CD4-positive, alpha-beta memory T cell (primary cell): ENCODE results near the gene SCN5A. TPM values are rescaled to one million over a fixed set of nuclear protein-coding genes. Genes with fewer than 3 reads are reported as not detected.

ENCODE experiments used
- CTCF ChIA-PET: fragments of 350-600 bp; sonication (Branson Sonifier 250); formaldehyde crosslinking; loops from one replicate; lab custom pipeline; 2021; ENCODE audit warnings: inconsistent platforms; ENCODE audit not compliant: partially characterized antibody; lab: Charles Lee
- POLR2A ChIA-PET: fragments of 350-600 bp; sonication (Branson Sonifier 250); formaldehyde crosslinking; loops from one replicate; lab custom pipeline; 2021; ENCODE audit not compliant: partially characterized antibody; lab: Charles Lee
- DNase-seq, 5 donors: peaks; one replicate each; pipeline versions ENCODE4 v3.0.0 to v3.0.0-alpha.2; 2020 to 2022; ENCODE audit warnings: mixed read lengths in 1 of 5
- H3K27ac ChIP-seq: one replicate; pipeline ENCODE4 v1.7.0; 2013; ENCODE audit warnings: low read depth, low read length
- H3K27me3 ChIP-seq: 2 replicates; pipeline ENCODE4 v1.7.0; 2013; ENCODE audit warnings: mild to moderate bottlenecking, low read length, moderate library complexity; ENCODE audit not compliant: insufficient read depth
- H3K36me3 ChIP-seq: 2 replicates; pipeline ENCODE4 v1.7.0; 2013; ENCODE audit warnings: mild to moderate bottlenecking, low read length, moderate library complexity; ENCODE audit not compliant: insufficient read depth
- H3K4me1 ChIP-seq: 2 replicates; pipeline ENCODE4 v1.7.0; 2013; ENCODE audit warnings: mild to moderate bottlenecking, low read length, moderate library complexity; ENCODE audit not compliant: insufficient read depth
- H3K4me3 ChIP-seq, 2 donors: one replicate each; pipeline ENCODE4 v1.7.0; 2013; ENCODE audit warnings: low read length in 2 of 2, mild to moderate bottlenecking in 1 of 2
- H3K9me3 ChIP-seq, 2 donors: one replicate each; pipeline ENCODE4 v1.7.0; 2013; ENCODE audit warnings: low read length in 2 of 2, control low read depth in 1 of 2; ENCODE audit not compliant: control insufficient read depth in 1 of 2
- H3K27ac Mint-ChIP-seq, 7 donors: one replicate each; pipeline ENCODE4 v1.8.0; 2020 to 2021; ENCODE audit warnings: mixed read lengths in 7 of 7, mild to moderate bottlenecking in 6 of 7, inconsistent platforms in 3 of 7, moderate library complexity in 3 of 7
- H3K27me3 Mint-ChIP-seq, 2 donors: one replicate each; pipeline ENCODE4 v1.8.0; 2020 to 2021; ENCODE audit warnings: mixed read lengths in 2 of 2
- H3K36me3 Mint-ChIP-seq, 2 donors: one replicate each; pipeline ENCODE4 v1.8.0; 2020 to 2021; ENCODE audit warnings: mixed read lengths in 2 of 2, inconsistent platforms in 1 of 2, mild to moderate bottlenecking in 1 of 2
- H3K4me1 Mint-ChIP-seq, 4 donors: one replicate each; pipeline ENCODE4 v1.8.0; 2020 to 2021; ENCODE audit warnings: mixed read lengths in 4 of 4, mild to moderate bottlenecking in 1 of 4
- H3K4me3 Mint-ChIP-seq, 8 donors: one replicate each; pipeline ENCODE4 v1.8.0; 2020 to 2021; ENCODE audit warnings: mixed read lengths in 8 of 8, mild to moderate bottlenecking in 7 of 8, moderate library complexity in 6 of 8, inconsistent platforms in 3 of 8
- H3K9me3 Mint-ChIP-seq, 8 donors: one replicate each; pipeline ENCODE4 v1.8.0; 2020 to 2021; ENCODE audit warnings: mixed read lengths in 8 of 8, mild to moderate bottlenecking in 5 of 8, inconsistent platforms in 3 of 8, moderate library complexity in 1 of 8
- intact Hi-C: fragments of 100-400 bp; cut with micrococcal nuclease; formaldehyde crosslinking; loops from one replicate; pipeline ENCODE4 v1.15.1; 2023
- polyA plus RNA-seq, 2 donors: library from polyadenylated mRNA; unstranded; fragments of 300-500 nt; fragmentation: Illumina TruSeq; gene quantifications; one replicate each; pipeline ENCODE4 v1.2.3, GENCODE V29; 2021
- total RNA-seq, 2 experiments: library from RNA; stranded (reverse); gene quantifications; one replicate each; pipeline ENCODE4 v1.2.3, GENCODE V29; 2021

Gene SCN5A
- total and polyA plus RNA-seq, 4 experiments from 2014 or later, result 0.12 to 0.47 TPM; not detected in 2

DNA sequence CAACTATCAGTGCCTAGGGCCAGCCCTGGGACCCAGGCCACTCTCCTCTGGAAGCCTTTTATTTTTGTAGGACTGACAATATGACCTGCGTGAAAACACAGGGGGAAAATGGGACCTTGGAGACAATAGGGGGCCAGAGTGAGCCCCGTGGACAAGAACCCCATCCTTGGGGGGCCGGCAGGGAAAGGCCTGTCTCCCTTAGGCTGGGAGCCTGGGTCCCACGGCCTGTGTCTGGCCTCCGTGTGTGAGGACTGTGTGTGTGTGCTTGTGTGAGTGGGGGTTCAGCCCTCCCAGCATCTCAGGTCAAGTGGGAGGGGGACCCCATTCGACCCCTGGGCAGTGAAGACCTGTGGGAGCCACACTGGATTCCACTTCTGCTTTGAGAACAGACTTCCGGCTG lies 100.0 kb downstream of the SCN5A start:
- Mint-ChIP-seq H3K36me3 (no peaks in the 10 kb centered on the region), H3K9me3 (peaks cover 0 to 7% (median 3%) of the 10 kb centered on the region in 8 donors), H3K4me1 (no peaks in the 10 kb centered on the region), H3K27ac (no peak overlapping the region), H3K27me3 (peaks cover 2% of the 10 kb centered on the region in 2 donors), H3K4me3 (no peak overlapping the region)
- Histone ChIP-seq H3K27ac (no peak overlapping the region), H3K4me1 (no peaks in the 10 kb centered on the region), H3K27me3 (no peaks in the 10 kb centered on the region), H3K4me3 (no peak overlapping the region), H3K9me3 (no peaks in the 10 kb centered on the region), H3K36me3 (no peaks in the 10 kb centered on the region)
- intact Hi-C loops, result no loop called here
- no peak for DNase-seq
- CTCF ChIA-PET, result no interaction called here
- POLR2A ChIA-PET, result no interaction called here

DNA sequence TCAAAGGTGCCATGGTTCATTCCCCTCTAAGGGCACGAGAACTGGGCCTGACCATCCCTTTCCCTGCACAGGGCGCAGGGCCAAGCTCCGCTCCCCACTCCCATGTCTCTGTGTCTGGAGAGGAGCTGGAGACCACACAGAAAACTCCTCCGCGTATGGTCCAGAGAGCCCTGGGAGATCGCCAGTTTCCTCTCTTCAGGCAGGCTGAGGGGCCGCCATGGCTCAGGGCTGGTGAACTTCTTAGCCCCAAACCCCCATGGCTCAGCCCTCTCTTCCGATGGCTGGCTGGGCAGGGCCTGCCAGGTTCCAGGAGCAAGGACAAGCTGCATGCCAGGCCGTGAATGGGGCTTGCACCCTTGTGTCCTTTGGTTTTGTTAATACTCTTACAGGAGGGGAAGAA lies 100.4 kb downstream of the SCN5A start:
- Histone ChIP-seq H3K27ac (no peak overlapping the region), H3K27me3 (no peaks in the 10 kb centered on the region), H3K4me1 (no peaks in the 10 kb centered on the region), H3K9me3 (no peaks in the 10 kb centered on the region), H3K36me3 (no peaks in the 10 kb centered on the region), H3K4me3 (no peak overlapping the region)
- Mint-ChIP-seq H3K27ac (no peak overlapping the region), H3K9me3 (peaks cover 0 to 3% (median 3%) of the 10 kb centered on the region in 8 donors), H3K27me3 (peaks cover 2% of the 10 kb centered on the region in 2 donors), H3K4me1 (no peaks in the 10 kb centered on the region), H3K36me3 (no peaks in the 10 kb centered on the region), H3K4me3 (no peak overlapping the region)
- DNase-seq, result no peak
- intact Hi-C loops, result no loop called here
- POLR2A ChIA-PET, result no interaction called here
- CTCF ChIA-PET, result no interaction called here

DNA sequence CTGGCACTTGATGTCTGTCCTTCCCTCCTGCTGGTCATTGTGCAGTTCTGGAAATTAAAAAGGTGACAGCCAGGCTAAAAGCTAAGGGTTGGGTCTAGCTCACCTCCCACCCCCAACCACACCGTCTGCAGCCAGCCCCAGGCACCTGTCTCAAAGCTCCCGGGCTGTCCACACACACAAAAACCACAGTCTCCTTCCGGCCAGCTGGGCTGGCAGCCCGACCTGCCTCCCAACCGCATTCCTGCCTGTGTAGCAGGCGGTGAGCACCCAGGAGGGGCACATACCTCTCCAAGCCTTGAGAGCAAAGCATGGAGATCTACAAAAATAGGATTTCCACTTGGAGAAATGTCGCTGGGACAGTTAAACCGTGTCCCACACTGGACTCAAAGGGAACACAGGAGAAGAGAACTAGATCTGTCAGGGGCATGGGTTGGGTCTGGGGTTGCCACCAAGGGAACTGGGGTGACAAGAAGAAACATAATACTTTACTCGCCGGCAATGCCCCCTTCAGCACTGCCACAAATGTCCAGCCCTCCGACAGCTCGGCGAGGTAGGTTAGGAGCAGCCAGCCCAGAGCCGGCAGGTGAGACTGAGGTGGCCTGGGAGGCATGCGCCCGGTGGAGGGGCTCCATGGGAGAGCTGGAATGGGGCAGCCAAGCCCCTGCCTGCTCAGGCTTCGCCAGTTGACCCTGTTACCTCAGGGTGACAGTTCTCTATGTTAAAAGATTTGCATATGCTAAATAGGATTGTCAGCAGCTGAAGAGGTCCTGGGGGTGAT lies 101.1 kb downstream of the SCN5A start:
- CTCF ChIA-PET, result interaction anchor here (1.4 kb wide), 1 partner anchor 27 kb away, joined by 3 read pairs; no protein-coding TSS in a partner anchor
- H3K9me3 Mint-ChIP-seq, result no peaks in the 10 kb centered on the region
- Histone ChIP-seq H3K9me3 (no peaks in the 10 kb centered on the region), H3K27me3 (no peaks in the 10 kb centered on the region), H3K36me3 (no peaks in the 10 kb centered on the region), H3K4me1 (no peaks in the 10 kb centered on the region), H3K27ac (no peak overlapping the region), H3K4me3 (no peak overlapping the region)
- no peak overlapping the region for H3K27ac Mint-ChIP-seq
- no peak for DNase-seq
- intact Hi-C loops, result no loop called here
- peaks cover 0 to 2% of the 10 kb centered on the region in 2 donors for H3K27me3 Mint-ChIP-seq
- no peak overlapping the region for H3K4me3 Mint-ChIP-seq
- POLR2A ChIA-PET, result no interaction called here
- no peaks in the 10 kb centered on the region for H3K4me1 Mint-ChIP-seq
- no peaks in the 10 kb centered on the region for H3K36me3 Mint-ChIP-seq

DNA sequence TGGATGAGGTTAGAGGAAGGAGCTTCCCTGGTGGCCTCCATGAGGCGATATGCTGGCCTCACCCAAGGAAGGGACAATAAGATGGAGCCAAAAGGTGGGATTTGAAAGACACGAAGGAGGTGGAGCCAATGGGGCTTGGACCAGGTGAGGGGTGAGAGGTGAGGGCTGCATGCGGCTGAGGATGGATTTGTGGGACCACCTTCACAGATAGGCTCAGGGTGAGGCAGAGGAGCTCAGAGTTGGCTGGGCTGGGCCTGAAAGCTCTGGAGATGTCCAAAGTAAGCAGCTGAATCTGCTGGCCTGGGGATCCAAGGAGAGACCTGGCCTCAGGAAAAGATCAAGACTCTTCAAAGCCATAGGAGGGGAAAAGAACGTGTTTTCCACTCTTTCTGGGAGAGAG lies 103.5 kb downstream of the SCN5A start:
- Histone ChIP-seq H3K9me3 (no peaks in the 10 kb centered on the region), H3K27me3 (no peaks in the 10 kb centered on the region), H3K36me3 (no peaks in the 10 kb centered on the region), H3K4me3 (no peak overlapping the region), H3K4me1 (no peaks in the 10 kb centered on the region), H3K27ac (no peak overlapping the region)
- no peak for DNase-seq
- Mint-ChIP-seq H3K27ac (no peak overlapping the region), H3K4me3 (no peak overlapping the region), H3K27me3 (no peaks in the 10 kb centered on the region), H3K4me1 (no peaks in the 10 kb centered on the region), H3K36me3 (no peaks in the 10 kb centered on the region), H3K9me3 (no peaks in the 10 kb centered on the region)
- intact Hi-C loops, result no loop called here
- ChIA-PET POLR2A (no interaction called here), CTCF (no interaction called here)

DNA sequence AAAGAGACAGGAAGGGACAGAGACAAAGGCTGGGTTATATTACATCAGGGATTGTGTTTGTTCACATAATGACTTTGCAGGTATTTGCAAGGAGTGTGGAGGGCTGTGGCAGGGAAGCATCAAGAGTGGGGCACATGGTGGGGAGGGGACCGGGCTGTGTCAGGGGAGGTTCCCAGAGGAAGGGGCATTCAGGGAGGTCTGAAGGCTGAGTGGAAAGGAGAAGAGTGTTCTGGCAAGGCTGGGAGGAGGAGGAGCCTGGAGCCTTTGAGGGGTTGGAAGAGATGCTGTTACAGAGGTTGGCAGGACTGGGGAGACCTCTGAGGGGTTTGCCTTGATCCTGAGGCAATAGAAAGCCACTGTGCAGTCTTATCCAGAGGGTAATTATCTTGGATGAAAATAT lies 103.9 kb downstream of the SCN5A start:
- H3K36me3 ChIP-seq, result no peaks in the 10 kb centered on the region
- Mint-ChIP-seq H3K4me1 (no peaks in the 10 kb centered on the region), H3K27ac (peak overlapping the region in 3 of 7 donors; percentile 2 to 55 (median 34)), H3K4me3 (no peak overlapping the region), H3K27me3 (no peaks in the 10 kb centered on the region), H3K9me3 (no peaks in the 10 kb centered on the region), H3K36me3 (no peaks in the 10 kb centered on the region)
- H3K27ac ChIP-seq, result no peak overlapping the region
- H3K4me3 ChIP-seq, result no peak overlapping the region
- H3K9me3 ChIP-seq, result no peaks in the 10 kb centered on the region
- intact Hi-C loops, result no loop called here
- DNase-seq, result no peak
- ChIA-PET POLR2A (no interaction called here), CTCF (no interaction called here)
- H3K4me1 ChIP-seq, result no peaks in the 10 kb centered on the region
- H3K27me3 ChIP-seq, result no peaks in the 10 kb centered on the region

DNA sequence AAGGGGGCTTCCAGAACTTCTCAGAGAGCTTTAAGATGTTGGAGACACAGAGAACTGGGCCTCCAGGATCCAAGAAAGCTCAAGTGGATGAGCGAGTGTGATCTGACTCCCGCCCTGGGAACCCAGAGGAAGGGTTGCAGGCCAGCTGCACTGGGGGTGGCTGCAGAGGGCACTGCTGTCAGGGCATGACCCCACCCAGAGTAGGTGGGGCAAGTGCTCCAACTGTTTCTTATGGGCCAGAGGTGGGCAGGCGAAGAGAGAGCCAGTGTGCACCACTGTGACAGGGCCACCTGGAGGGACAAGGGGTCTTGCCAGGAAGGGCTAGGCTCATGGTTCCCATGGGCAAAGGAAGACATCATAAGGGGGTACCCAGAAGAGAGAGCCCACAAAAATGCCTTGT lies 104.6 kb downstream of the SCN5A start:
- intact Hi-C loops, result no loop called here
- Mint-ChIP-seq H3K27ac (no peak overlapping the region), H3K27me3 (no peaks in the 10 kb centered on the region), H3K4me3 (no peak overlapping the region), H3K36me3 (no peaks in the 10 kb centered on the region), H3K9me3 (no peaks in the 10 kb centered on the region), H3K4me1 (no peaks in the 10 kb centered on the region)
- Histone ChIP-seq H3K27me3 (no peaks in the 10 kb centered on the region), H3K9me3 (no peaks in the 10 kb centered on the region), H3K36me3 (no peaks in the 10 kb centered on the region), H3K27ac (no peak overlapping the region), H3K4me1 (no peaks in the 10 kb centered on the region), H3K4me3 (no peak overlapping the region)
- POLR2A ChIA-PET, result no interaction called here
- no peak for DNase-seq
- CTCF ChIA-PET, result interaction anchor here (2.1 kb wide), 1 partner anchor 24 kb away, joined by 6 read pairs; no protein-coding TSS in a partner anchor

DNA sequence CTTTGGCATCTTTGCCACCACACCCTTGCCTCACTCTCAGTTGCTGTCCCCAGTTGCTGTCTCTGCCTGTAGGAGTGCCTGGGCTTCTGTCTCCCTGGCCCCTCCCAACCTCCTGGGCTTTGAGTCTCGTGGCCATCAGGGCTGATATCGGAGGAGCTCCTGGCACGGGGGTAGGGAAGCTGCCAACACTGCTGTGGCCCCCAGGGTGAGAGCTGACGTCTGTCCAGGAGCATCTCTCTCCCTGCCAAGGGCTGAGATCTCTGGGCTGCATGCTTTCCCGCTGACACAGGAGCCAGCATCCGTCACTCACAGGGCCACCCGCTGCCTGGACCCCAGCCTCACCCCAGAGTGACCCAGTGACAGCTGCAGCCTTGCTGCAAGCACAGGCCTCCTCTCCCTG lies 105.9 kb downstream of the SCN5A start:
- Histone ChIP-seq H3K27me3 (no peaks in the 10 kb centered on the region), H3K27ac (no peak overlapping the region), H3K36me3 (no peaks in the 10 kb centered on the region), H3K4me3 (no peak overlapping the region), H3K4me1 (no peaks in the 10 kb centered on the region), H3K9me3 (no peaks in the 10 kb centered on the region)
- ChIA-PET CTCF (interaction anchor here (2.1 kb wide), 1 partner anchor 22 kb away, joined by 6 read pairs; no protein-coding TSS in a partner anchor), POLR2A (no interaction called here)
- Mint-ChIP-seq H3K36me3 (peaks cover 2 to 4% of the 10 kb centered on the region in 2 donors), H3K27me3 (no peaks in the 10 kb centered on the region), H3K4me3 (no peak overlapping the region), H3K9me3 (no peaks in the 10 kb centered on the region), H3K4me1 (peaks cover 0 to 2% (median 0%) of the 10 kb centered on the region in 4 donors), H3K27ac (no peak overlapping the region)
- intact Hi-C loops, result no loop called here
- DNase-seq, result no peak
